Right cardiac atrium (tissue), 5 donors: ENCODE measurements around the gene SERPINB7. TPM values are rescaled to one million over a fixed set of nuclear protein-coding genes. Genes with fewer than 3 reads are reported as not detected.

Experiments
- ATAC-seq, 2 donors: fragments of 200-7000 bp; cut with Tn5 transposase; one replicate each; pipeline versions ENCODE4 v1.8.0 to v1.9.1; 2020; ENCODE audit warnings: moderate library complexity in 2 of 2, mild to moderate bottlenecking in 1 of 2
- DNase-seq, 3 donors: peaks; one replicate each; pipeline ENCODE4 v3.0.0-alpha.2; 2020
- H3K27ac ChIP-seq: one replicate; pipeline ENCODE4 v1.5.1; 2013; ENCODE audit warnings: mild to moderate bottlenecking, low read length, control low read depth, moderate library complexity
- H3K27me3 ChIP-seq: one replicate; pipeline ENCODE4 v1.6.1; 2013; ENCODE audit not compliant: control insufficient read depth, insufficient read depth
- H3K4me1 ChIP-seq: one replicate; pipeline ENCODE4 v1.6.1; 2013; ENCODE audit warnings: low read length; ENCODE audit not compliant: control insufficient read depth, insufficient read depth
- H3K4me3 ChIP-seq: one replicate; pipeline ENCODE4 v1.5.1; 2013; ENCODE audit warnings: low read length, control low read depth
- H3K9me3 ChIP-seq: one replicate; pipeline ENCODE4 v1.6.1; 2013; ENCODE audit warnings: low read length; ENCODE audit not compliant: control insufficient read depth
- WGBS: extraction: QIAGEN DNeasy Blood & Tissue Kit; methylation state at CpG from one replicate; pipeline ENCODE4 v1.1.7; 2013; 5-methylcytosine and 5-hydroxymethylcytosine counted together
- intact Hi-C, 4 donors: fragments of 100-400 bp; cut with DNase I; formaldehyde crosslinking; loops; one replicate each; pipeline versions ENCODE4 v1.11.0 to v1.14.0; 2022 to 2023
- long read RNA-seq, 4 donors: library from polyadenylated mRNA; unstranded; transcript quantifications; one replicate each; pipeline ENCODE4 v2.0.0, GENCODE V29; 2020 to 2021
- polyA plus RNA-seq: library from polyadenylated mRNA; stranded (reverse); fragments of 200-250 nt; gene quantifications from one replicate; pipeline ENCODE4 v1.2.3, GENCODE V29; 2013
- total RNA-seq, 4 donors: library from RNA; stranded (reverse); fragmentation: NEBNext Ultra II Directional; extraction: Animal tissue kit (Norgen Biotek cat#: 25700); gene quantifications; one replicate each; pipeline ENCODE4 v1.2.1, GENCODE V29; 2021
- donor health status: healthy with polysubstance abuse.
- donor health status: DM: no; HTN: yes; CAD: no.
- donor health status: DM: no; HTN: no; CAD: no.
- donor health status: DM: no; HTN: yes; CAD: no; lungs with severe emphysema.
- donor health status: DM: yes; HTN: yes; CAD: no.

The SERPINB7 gene
- total RNA-seq (not detected), polyA plus RNA-seq (not detected)
- long read RNA-seq, donor 1, result 0 reads
- long read RNA-seq, donor 2, result 0 reads
- long read RNA-seq, donor 3, result 0 reads
- long read RNA-seq, donor 4, result 0 reads

- no peaks in the 10 kb centered on the region for H3K9me3 ChIP-seq
- ATAC-seq (no peak), DNase-seq (no peak)
- H3K4me3 ChIP-seq, result no peak within 1 kb of the TSS
- H3K4me1 ChIP-seq, result no peaks in the 10 kb centered on the region
- H3K27ac ChIP-seq, result no peak within 1 kb of the TSS
- 65% methylated on average over 2 of the region's 2 CpGs for WGBS
- H3K27me3 ChIP-seq, result no peaks in the 10 kb centered on the region
- intact Hi-C loops, result no loop called here
Observed at GRCh38 chr18:63775166-63775730, at the start of gene SERPINB7. TSS of gene SERPINB7 (plus strand) at chr18:63775418. CDS start at chr18:63782373, 6,955 bp downstream.

GRCh38 chr18:63725682-63726480, 49.3 kb upstream of the SERPINB7 start:
- no peak for DNase-seq
- WGBS, result 18% methylated on average over 3 of the region's 3 CpGs
- ATAC-seq, result no peak
- intact Hi-C loops, result no loop called here
- no peaks in the 10 kb centered on the region for H3K27me3 ChIP-seq
- no peaks in the 10 kb centered on the region for H3K9me3 ChIP-seq
- no peak overlapping the region for H3K4me3 ChIP-seq
- H3K27ac ChIP-seq, result no peak overlapping the region
- no peaks in the 10 kb centered on the region for H3K4me1 ChIP-seq

DNA sequence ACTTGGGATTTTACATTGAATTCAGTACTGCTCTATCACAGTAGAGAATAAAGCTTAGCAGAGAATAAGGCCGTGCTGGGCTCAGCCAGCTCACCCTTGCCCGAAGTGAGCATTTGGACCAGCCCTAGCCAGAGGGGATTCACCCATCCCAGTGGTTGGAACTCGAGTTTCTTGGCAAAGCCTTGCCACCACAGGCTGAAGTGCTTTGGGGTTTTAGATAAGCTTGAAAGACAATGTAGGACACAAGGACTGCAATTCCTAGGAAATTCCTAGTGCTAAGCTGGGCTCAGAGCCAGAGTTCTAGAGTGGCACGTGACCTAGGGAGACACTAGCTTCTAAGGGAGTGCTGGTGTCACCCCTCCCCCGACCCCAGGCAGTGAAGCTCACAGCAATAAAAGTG, 44.4 kb upstream of the SERPINB7 start:
- H3K4me3 ChIP-seq, result no peak overlapping the region
- no peaks in the 10 kb centered on the region for H3K9me3 ChIP-seq
- DNase-seq (no peak), ATAC-seq (no peak)
- H3K27me3 ChIP-seq, result no peaks in the 10 kb centered on the region
- no peaks in the 10 kb centered on the region for H3K4me1 ChIP-seq
- intact Hi-C loops, result no loop called here
- H3K27ac ChIP-seq, result no peak overlapping the region
- 65% methylated on average over 5 of the region's 5 CpGs for WGBS

- no peak for ATAC-seq
Observed at GRCh38 chr18:63731215-63731614, 44.0 kb upstream of the SERPINB7 start.

GRCh38 chr18:63736876-63737275, 38.3 kb upstream of the SERPINB7 start:
- Histone ChIP-seq H3K4me1 (no peaks in the 10 kb centered on the region), H3K27me3 (no peaks in the 10 kb centered on the region), H3K27ac (no peak overlapping the region), H3K4me3 (no peak overlapping the region), H3K9me3 (no peaks in the 10 kb centered on the region)
- no peak for DNase-seq
- no peak for ATAC-seq
- intact Hi-C loops, result no loop called here

More at GRCh38 chr18:63731215-63731614, 44.0 kb upstream of the SERPINB7 start:
- WGBS, result 83% methylated on average over 3 of the region's 3 CpGs
- Histone ChIP-seq H3K27me3 (no peaks in the 10 kb centered on the region), H3K4me3 (no peak overlapping the region), H3K27ac (no peak overlapping the region), H3K4me1 (no peaks in the 10 kb centered on the region), H3K9me3 (no peaks in the 10 kb centered on the region)
- intact Hi-C loops, result no loop called here
- no peak for DNase-seq

GRCh38 chr18:63741769-63742168, 33.4 kb upstream of the SERPINB7 start:
- no peak for ATAC-seq
- Histone ChIP-seq H3K27me3 (no peaks in the 10 kb centered on the region), H3K27ac (no peak overlapping the region), H3K4me3 (no peak overlapping the region), H3K4me1 (no peaks in the 10 kb centered on the region), H3K9me3 (no peaks in the 10 kb centered on the region)
- intact Hi-C loops, result no loop called here
- DNase-seq, result no peak
- WGBS, result 60% methylated on average over 4 of the region's 4 CpGs

GRCh38 chr18:63747006-63747405, 28.2 kb upstream of the SERPINB7 start:
- Histone ChIP-seq H3K27me3 (no peaks in the 10 kb centered on the region), H3K4me3 (no peak overlapping the region), H3K9me3 (no peaks in the 10 kb centered on the region), H3K4me1 (no peaks in the 10 kb centered on the region), H3K27ac (no peak overlapping the region)
- ATAC-seq (no peak), DNase-seq (no peak)
- intact Hi-C loops, result no loop called here
- WGBS, result 90% methylated on average over 2 of the region's 2 CpGs

GRCh38 chr18:63749489-63749888, 25.7 kb upstream of the SERPINB7 start:
- DNase-seq (no peak), ATAC-seq (no peak)
- no peaks in the 10 kb centered on the region for H3K27me3 ChIP-seq
- no peaks in the 10 kb centered on the region for H3K9me3 ChIP-seq
- H3K27ac ChIP-seq, result no peak overlapping the region
- H3K4me1 ChIP-seq, result no peaks in the 10 kb centered on the region
- intact Hi-C loops, result no loop called here
- WGBS, result 67% methylated on average over 1 of the region's 1 CpG
- H3K4me3 ChIP-seq, result no peak overlapping the region

DNA sequence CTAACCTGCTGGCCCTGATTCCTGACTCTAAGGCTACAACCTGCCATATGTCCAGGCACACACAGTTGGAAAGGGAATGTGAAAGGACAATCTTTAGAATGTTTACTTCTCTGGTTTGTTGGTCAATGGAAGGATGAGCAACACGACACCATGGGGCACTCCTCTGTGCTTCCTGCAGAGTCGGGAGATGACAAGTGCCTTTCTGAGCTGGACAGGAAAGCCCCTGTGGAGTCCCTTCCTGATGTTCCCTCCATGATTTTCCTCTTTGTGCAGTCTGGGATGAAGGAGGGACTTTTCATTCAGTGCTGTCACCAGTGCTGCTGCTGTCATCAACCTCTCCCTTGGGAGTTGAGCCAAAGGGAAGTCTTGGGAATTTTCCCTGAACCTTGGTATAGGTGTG, 22.6 kb upstream of the SERPINB7 start:
- no peak for ATAC-seq
- Histone ChIP-seq H3K4me3 (no peak overlapping the region), H3K4me1 (no peaks in the 10 kb centered on the region), H3K27ac (no peak overlapping the region), H3K27me3 (no peaks in the 10 kb centered on the region), H3K9me3 (no peaks in the 10 kb centered on the region)
- DNase-seq, result no peak
- intact Hi-C loops, result no loop called here
- 70% methylated on average over 2 of the region's 2 CpGs for WGBS

DNA sequence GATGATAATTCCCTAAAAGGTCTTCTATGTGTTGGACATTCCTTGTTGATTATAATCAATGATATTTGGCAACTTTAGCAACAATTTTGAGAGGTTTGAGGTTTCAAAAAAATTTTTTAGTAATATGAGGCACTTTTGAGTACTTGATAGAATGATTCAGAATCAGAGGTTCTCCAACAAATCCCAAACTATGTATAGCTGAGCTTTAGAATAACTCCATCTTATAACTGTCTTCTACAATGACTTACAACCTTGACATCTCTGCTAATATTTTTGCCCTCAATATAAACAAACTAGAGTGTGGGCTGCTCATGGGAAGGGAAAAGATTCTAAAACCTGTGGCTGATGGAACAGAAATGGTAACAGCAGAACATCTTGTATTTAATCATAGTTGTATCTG, 21.5 kb upstream of the SERPINB7 start:
- no peak for DNase-seq
- ATAC-seq, result no peak
- no peaks in the 10 kb centered on the region for H3K27me3 ChIP-seq
- no peak overlapping the region for H3K27ac ChIP-seq
- intact Hi-C loops, result no loop called here
- no peaks in the 10 kb centered on the region for H3K4me1 ChIP-seq
- no peaks in the 10 kb centered on the region for H3K9me3 ChIP-seq
- no peak overlapping the region for H3K4me3 ChIP-seq

DNA sequence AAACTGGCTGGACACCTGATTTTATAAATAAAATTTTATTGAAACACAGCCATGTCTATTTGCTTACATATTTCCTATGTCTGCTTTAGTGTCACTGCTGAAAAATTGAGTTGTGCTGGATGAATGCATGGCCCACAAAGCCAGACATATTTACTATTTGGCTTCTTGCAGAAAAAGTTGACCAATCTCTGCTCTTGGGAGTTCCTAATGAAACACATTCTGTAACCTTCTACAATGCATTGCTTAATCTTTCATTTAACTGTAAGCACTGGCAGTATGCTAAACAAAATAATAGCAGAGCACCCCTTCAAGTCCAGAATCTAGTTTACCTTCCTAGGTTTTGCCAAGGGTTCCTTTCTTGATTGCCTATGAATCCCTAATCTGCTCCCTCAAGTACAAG, 17.7 kb upstream of the SERPINB7 start:
- no peak for ATAC-seq
- H3K4me3 ChIP-seq, result no peak overlapping the region
- intact Hi-C loops, result no loop called here
- H3K27me3 ChIP-seq, result no peaks in the 10 kb centered on the region
- H3K4me1 ChIP-seq, result no peaks in the 10 kb centered on the region
- H3K27ac ChIP-seq, result no peak overlapping the region
- DNase-seq, result no peak
- no peaks in the 10 kb centered on the region for H3K9me3 ChIP-seq
